HCT116 (cell line): ENCODE data around the gene HDGFL3. TPM values are rescaled to one million over a fixed set of nuclear protein-coding genes. Genes with fewer than 3 reads are reported as not detected.

Experiments used
- ATAC-seq: fragments of 200-7000 bp; cut with Tn5 transposase; 2 replicates; pipeline ENCODE4 v1.9.1; 2020; ENCODE audit warnings: mild to moderate bottlenecking, moderate library complexity
- BruUV-seq: library from RNA; stranded (reverse); fragments of 400-500 nt; replicated peaks from 2 replicates; lab custom pipeline; 2021; lab: Mats Ljungman, UMichigan
- CTCF ChIA-PET: fragments of 300-600 bp; sonication (Branson Sonifier 250); formaldehyde crosslinking; loops from one replicate; lab custom pipeline; 2021; ENCODE audit warnings: antibody characterized with exemption; lab: Charles Lee
- POLR2A ChIA-PET: fragments of 300-600, 350-600 bp; sonication (Branson Sonifier 250); formaldehyde crosslinking; loops from one replicate; lab custom pipeline; 2021; ENCODE audit warnings: antibody characterized with exemption; lab: Charles Lee
- RAD21 ChIA-PET, 2 experiments: fragments of 300-600 bp; sonication (Branson Sonifier 250); formaldehyde crosslinking; loops; one replicate each; lab custom pipeline; 2023; ENCODE audit warnings: low total read pairs in 2 of 2; ENCODE audit not compliant: uncharacterized antibody in 2 of 2, unreplicated experiment in 2 of 2, low non-redundant PET in 1 of 2; lab: Charles Lee
- DNase-seq: peaks from one replicate; pipeline ENCODE4 v3.0.0-alpha.2; 2010; ENCODE audit warnings: low read depth, low spot score
- H2AFZ ChIP-seq: fragments of 200-600 bp; shearing (Covaris generic), sonication (generic); 2 replicates; pipeline ENCODE4 v1.6.1; 2017; ENCODE audit warnings: low read depth, mixed run types, mixed read lengths, antibody characterized with exemption, low read length; ENCODE audit not compliant: poor library complexity, severe bottlenecking
- H3K27ac ChIP-seq: 2 replicates; pipeline ENCODE4 v1.5.1; 2012; ENCODE audit warnings: low read depth, low read length
- H3K27me3 ChIP-seq: fragments of 200-600 bp; sonication (generic); 2 replicates; pipeline ENCODE4 v1.6.1; 2016; ENCODE audit warnings: mixed run types, low read length, mixed read lengths; ENCODE audit not compliant: insufficient read depth
- H3K36me3 ChIP-seq, 2 experiments: fragments of 200-500 bp in 1 of 2; fragments of 200-600 bp in 1 of 2; sonication (Bioruptor generic) in 1 of 2; sonication (generic) in 1 of 2; 2 replicates each; pipeline versions ENCODE4 v1.5.1 to v1.6.1; 2014 to 2016; ENCODE audit warnings: low read length in 2 of 2, inconsistent platforms in 1 of 2, mixed read lengths in 1 of 2, mixed run types in 1 of 2; ENCODE audit not compliant: insufficient read depth in 2 of 2, control insufficient read depth in 1 of 2
- H3K4me1 ChIP-seq, 2 experiments: fragments of 200-600 bp in 1 of 2; sonication (generic) in 1 of 2; 2 replicates each; pipeline versions ENCODE4 v1.5.1 to v1.6.1; 2012 to 2017; ENCODE audit warnings: low read length in 2 of 2, inconsistent platforms in 1 of 2, mild to moderate bottlenecking in 1 of 2, mixed read lengths in 1 of 2, mixed run types in 1 of 2, moderate library complexity in 1 of 2; ENCODE audit not compliant: insufficient read depth in 2 of 2, control insufficient read depth in 1 of 2
- H3K4me2 ChIP-seq: fragments of 200-600 bp; sonication (generic); 2 replicates; pipeline ENCODE4 v1.6.1; 2017; ENCODE audit warnings: mixed run types, low read length, mixed read lengths
- H3K4me3 ChIP-seq, 2 experiments: fragments of 200-600 bp in 1 of 2; sonication (generic) in 1 of 2; replicated peaks in 1 of 2; 2 replicates each; pipeline ENCODE4 v1.5.1; 2011 to 2016; ENCODE audit warnings: low read length in 2 of 2, control low read depth in 1 of 2, low read depth in 1 of 2, mild to moderate bottlenecking in 1 of 2, mixed read lengths in 1 of 2, mixed run types in 1 of 2
- H3K79me2 ChIP-seq: fragments of 200-600 bp; sonication (generic); 2 replicates; pipeline ENCODE4 v1.6.1; 2017; ENCODE audit warnings: mild to moderate bottlenecking, mixed run types, low read length, moderate library complexity, mixed read lengths; ENCODE audit not compliant: insufficient read depth
- H3K9ac ChIP-seq: fragments of 200-600 bp; sonication (generic); 2 replicates; pipeline ENCODE4 v1.6.1; 2016; ENCODE audit warnings: low read length, mixed read lengths
- H3K9me2 ChIP-seq: fragments of 200-600 bp; sonication (generic), shearing (Covaris generic); 2 replicates; pipeline ENCODE4 v1.6.1; 2017; ENCODE audit warnings: mixed run types, mild to moderate bottlenecking, moderate library complexity; ENCODE audit not compliant: insufficient read depth
- H3K9me3 ChIP-seq, 2 experiments: fragments of 200-500 bp in 1 of 2; fragments of 200-600 bp in 1 of 2; sonication (Bioruptor generic) in 1 of 2; sonication (generic) in 1 of 2; 2 replicates each; pipeline ENCODE4 v1.6.1; 2014 to 2017; ENCODE audit warnings: low read length in 2 of 2, mixed read lengths in 2 of 2, inconsistent platforms in 1 of 2, low read depth in 1 of 2, mild to moderate bottlenecking in 1 of 2, mixed run types in 1 of 2, moderate library complexity in 1 of 2; ENCODE audit not compliant: control insufficient read depth in 1 of 2, insufficient read depth in 1 of 2
- H4K20me1 ChIP-seq: fragments of 200-600 bp; sonication (generic), shearing (Covaris generic); 2 replicates; pipeline ENCODE4 v1.6.1; 2017; ENCODE audit warnings: mixed run types, mild to moderate bottlenecking, moderate library complexity; ENCODE audit not compliant: insufficient read depth
- CTCF ChIP-seq, 3 experiments: fragments of 200-600 bp in 1 of 3; sonication (generic) in 1 of 3; IDR thresholded peaks in 2 of 3; conservative IDR thresholded peaks in 1 of 3; 2 replicates each; pipeline ENCODE4 v1.5.1; 2012 to 2017; ENCODE audit warnings: low read depth in 2 of 3, low read length in 2 of 3, antibody characterized with exemption in 1 of 3, borderline replicate concordance in 1 of 3, control low read depth in 1 of 3, mild to moderate bottlenecking in 1 of 3, mixed read lengths in 1 of 3, mixed run types in 1 of 3, moderate library complexity in 1 of 3; ENCODE audit not compliant: insufficient read depth in 1 of 3
- EZH2phosphoT487 ChIP-seq: fragments of 200-600 bp; IDR thresholded peaks from 2 replicates; pipeline ENCODE4 v1.6.1; 2018; ENCODE audit warnings: antibody characterized with exemption, borderline replicate concordance
- SIN3A ChIP-seq: IDR thresholded peaks from 2 replicates; pipeline ENCODE4 v1.6.1; 2012; ENCODE audit warnings: low read depth
- SP1 ChIP-seq: IDR thresholded peaks from 2 replicates; pipeline ENCODE4 v1.6.1; 2012; ENCODE audit warnings: low read depth
- TCF7L2 ChIP-seq: IDR thresholded peaks from 2 replicates; pipeline ENCODE4 v1.7.0; 2011; ENCODE audit warnings: borderline replicate concordance, inconsistent platforms; ENCODE audit not compliant: insufficient read depth, insufficient read length; ENCODE audit errors: extremely low read depth
- ZBTB33 ChIP-seq: IDR thresholded peaks from 2 replicates; pipeline ENCODE4 v1.6.1; 2011; ENCODE audit warnings: mild to moderate bottlenecking, low read length, moderate library complexity; ENCODE audit not compliant: insufficient replicate concordance; ENCODE audit errors: extremely low read depth
- intact Hi-C: fragments of 100-400 bp; cut with micrococcal nuclease; formaldehyde crosslinking; loops from 2 replicates; pipeline ENCODE4 v1.10.0; 2022
- total RNA-seq: library from RNA; stranded (reverse); gene quantifications from one replicate; pipeline ENCODE4 v1.2.1, GENCODE V29; 2021; ENCODE audit not compliant: unreplicated experiment

Gene HDGFL3
- total RNA-seq, 1 experiment from 2014 or later, result 0.64 TPM

- RAD21 ChIA-PET, result no interaction called here
- Histone ChIP-seq H3K79me2 (no peaks in the 10 kb centered on the region), H3K27me3 (no peaks in the 10 kb centered on the region; the same call in 1 of the 2 replicates), H3K9me3 (no peaks in the 10 kb centered on the region), H4K20me1 (no peaks in the 10 kb centered on the region), H2AFZ (no peak overlapping the region), H3K4me1 (no peaks in the 10 kb centered on the region), H3K4me2 (no peak overlapping the region), H3K4me3 (no peak overlapping the region), H3K36me3 (no peaks in the 10 kb centered on the region), H3K9ac (no peak overlapping the region), H3K27ac (no peak overlapping the region), H3K9me2 (no peaks in the 10 kb centered on the region)
- intact Hi-C loops, result no loop called here
- ATAC-seq (no peak), DNase-seq (no peak)
- CTCF ChIA-PET, result no interaction called here
- TF ChIP-seq EZH2phosphoT487 (no peak), SIN3A (no peak), TCF7L2 (no peak), ZBTB33 (no peak), CTCF (IDR thresholded peaks at IDR 0.05 in 2 of 3, conservative IDR thresholded peaks at IDR 0.05 in 1 of 3; ENCODE audit: borderline replicate concordance in 1 of 3, insufficient read depth in 1 of 3, low read depth in 2 of 3, low read length in 2 of 3) (no peak), SP1 (no peak)
- BruUV-seq, result no TSS peak
- POLR2A ChIA-PET, result no interaction called here
Measured at GRCh38 chr15:83100097-83100646, 107.5 kb downstream of the HDGFL3 start.
